ENCODE data around the gene TTC23. TPM values are rescaled to one million over a fixed set of nuclear protein-coding genes. Genes with fewer than 3 reads are reported as not detected.

Gene TTC23
- polyA plus RNA-seq, 2 of the 4 experiments (the other 2 are of a cell fraction) = 7.0 to 16.5 TPM

DNA sequence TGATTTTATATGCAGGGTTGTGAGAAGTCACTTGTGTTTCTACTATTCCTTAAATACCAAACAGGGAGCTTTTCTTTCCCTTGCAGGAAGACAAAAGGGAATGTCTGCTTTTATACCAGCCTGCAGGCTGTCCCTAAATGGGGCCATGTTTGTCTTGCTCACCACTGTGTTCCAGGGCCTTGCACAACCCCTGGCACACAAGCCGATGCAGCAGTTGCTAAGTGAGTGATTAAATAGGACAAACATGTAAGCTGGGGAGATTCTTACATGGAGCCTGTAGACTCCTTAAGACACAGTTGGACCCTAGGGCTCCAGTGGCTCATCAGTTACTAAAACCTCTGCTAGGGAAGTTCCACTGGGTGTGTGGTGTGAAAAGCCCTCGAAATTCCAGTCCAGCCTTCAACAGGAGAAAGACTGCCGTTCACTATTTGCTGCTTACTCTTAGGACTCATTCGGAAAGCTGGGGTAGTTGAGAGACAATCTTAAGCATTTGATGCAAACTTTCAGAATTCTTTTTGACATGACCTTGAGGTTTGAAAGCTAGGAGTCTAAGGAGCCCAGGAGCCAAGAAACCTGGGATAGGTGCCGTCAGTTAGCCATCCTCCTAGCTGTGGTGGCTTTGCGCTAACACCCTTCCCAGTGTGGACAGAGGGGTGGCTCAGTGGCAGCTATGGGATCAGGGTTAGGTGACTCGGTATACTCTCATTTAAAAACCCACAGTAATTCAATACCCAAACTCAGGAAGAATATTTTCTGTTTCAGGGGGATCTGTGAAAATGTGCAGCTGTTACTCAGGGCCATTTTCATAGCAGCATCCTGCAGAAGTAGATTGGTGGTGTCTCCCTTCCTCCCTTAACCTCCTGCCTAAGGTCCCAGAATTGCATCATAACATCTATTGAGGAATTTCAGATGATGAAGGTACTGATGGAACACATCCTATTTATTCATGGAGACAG, 105.4 kb downstream of the TTC23 start:
- WGBS (ENCODE audit: missing lambda C conversion rate) = 81% methylated on average over 7 of the region's 7 CpGs
- POLR2A ChIA-PET = no interaction called here

DNA sequence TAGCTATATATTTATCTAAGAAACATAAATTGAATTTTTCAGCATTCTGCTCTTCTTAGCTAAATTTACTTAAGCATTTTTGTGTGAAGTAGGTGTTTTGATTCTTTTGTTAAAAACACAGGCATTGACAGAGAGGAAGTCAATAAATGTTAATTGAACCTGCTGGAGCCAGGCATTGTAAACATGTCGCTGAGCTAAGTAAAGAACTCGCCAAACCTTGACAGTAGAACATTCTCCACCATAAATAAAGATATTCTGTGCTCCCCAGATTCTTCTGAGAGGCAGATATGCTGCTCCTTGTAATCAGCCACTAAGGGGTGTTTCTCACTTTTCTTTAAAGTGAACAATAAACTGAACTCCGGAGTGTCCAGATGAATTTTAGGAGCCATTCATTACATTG, 106.1 kb downstream of the TTC23 start:
- 77% methylated on average over 3 of the region's 3 CpGs for WGBS (ENCODE audit: missing lambda C conversion rate)
- Histone ChIP-seq H3K9me3 (no peaks in the 10 kb centered on the region), H3K4me1 (no peaks in the 10 kb centered on the region), H3K4me3 (no peak overlapping the region), H3K4me2 (no peak overlapping the region), H3K27ac (no peak overlapping the region)
- ChIA-PET CTCF (interaction anchor here (0.9 to 4.6 kb wide), 11 partner anchors 8 to 70 kb away, joined by 3 to 18 read pairs (median 4); partner anchors contain the start of gene SYNM), POLR2A (no interaction called here)
- DNase-seq (ENCODE audit: low read depth in 1 of 2, low spot score in 1 of 2) (no peak), FAIRE-seq (no peak), ATAC-seq (no peak)
- TF ChIP-seq RFX5 (IDR thresholded peaks at IDR 0.05) (no peak), ESRRA (IDR thresholded peaks at IDR 0.05; ENCODE audit: borderline replicate concordance, low read length) (no peak), HOXB5 (CRISPR knock-in tag; IDR thresholded peaks at IDR 0.05) (no peak), FOSL2 (IDR thresholded peaks at IDR 0.05) (no peak), FOSL2 (CRISPR knock-in tag; IDR thresholded peaks at IDR 0.05) (no peak), FOXS1 (CRISPR knock-in tag; IDR thresholded peaks at IDR 0.05) (no peak), MAFK (IDR thresholded peaks at IDR 0.05; ENCODE audit: partially characterized antibody) (no peak), CHD2 (IDR thresholded peaks at IDR 0.05; ENCODE audit: low read length, partially characterized antibody) (no peak), SREBF2 (IDR thresholded peaks at IDR 0.05) (no peak)

More for the DNA sequence above, 105.4 kb downstream of the TTC23 start:
- TF ChIP-seq POLR2A (IDR thresholded peaks at IDR 0.05; ENCODE audit: low read length) = no peak
- no peak for TF ChIP-seq GATA3 (IDR thresholded peaks at IDR 0.05; ENCODE audit: borderline replicate concordance)
- no peak for TF ChIP-seq BHLHE40 (IDR thresholded peaks at IDR 0.05; ENCODE audit: low read depth, low read length)
- TF ChIP-seq ZC3H11A (IDR thresholded peaks at IDR 0.05) = no peak
- TF ChIP-seq MAZ (IDR thresholded peaks at IDR 0.05; ENCODE audit: borderline replicate concordance, low read depth, low read length) = no peak
- no peak for TF ChIP-seq RARB (CRISPR knock-in tag; IDR thresholded peaks at IDR 0.05)
- TF ChIP-seq CHD2 (IDR thresholded peaks at IDR 0.05; ENCODE audit: low read length, partially characterized antibody) = no peak
- no peak for TF ChIP-seq JUN (IDR thresholded peaks at IDR 0.05)
- TF ChIP-seq JUNB (IDR thresholded peaks at IDR 0.05) = no peak
- TF ChIP-seq SMC3 (IDR thresholded peaks at IDR 0.05) = no peak
- no peak for TF ChIP-seq RAD21 (conservative IDR thresholded peaks at IDR 0.05 in 1 of 2, IDR thresholded peaks at IDR 0.05 in 1 of 2)
- TF ChIP-seq FOXS1 (CRISPR knock-in tag; IDR thresholded peaks at IDR 0.05) = no peak
- TF ChIP-seq EHF (CRISPR knock-in tag; IDR thresholded peaks at IDR 0.05) = no peak
- TF ChIP-seq, protein P1, sequence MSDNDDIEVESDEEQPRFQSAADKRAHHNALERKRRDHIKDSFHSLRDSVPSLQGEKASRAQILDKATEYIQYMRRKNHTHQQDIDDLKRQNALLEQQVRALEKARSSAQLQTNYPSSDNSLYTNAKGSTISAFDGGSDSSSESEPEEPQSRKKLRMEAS (IDR thresholded peaks at IDR 0.05) = no peak
- TF ChIP-seq, protein P2, sequence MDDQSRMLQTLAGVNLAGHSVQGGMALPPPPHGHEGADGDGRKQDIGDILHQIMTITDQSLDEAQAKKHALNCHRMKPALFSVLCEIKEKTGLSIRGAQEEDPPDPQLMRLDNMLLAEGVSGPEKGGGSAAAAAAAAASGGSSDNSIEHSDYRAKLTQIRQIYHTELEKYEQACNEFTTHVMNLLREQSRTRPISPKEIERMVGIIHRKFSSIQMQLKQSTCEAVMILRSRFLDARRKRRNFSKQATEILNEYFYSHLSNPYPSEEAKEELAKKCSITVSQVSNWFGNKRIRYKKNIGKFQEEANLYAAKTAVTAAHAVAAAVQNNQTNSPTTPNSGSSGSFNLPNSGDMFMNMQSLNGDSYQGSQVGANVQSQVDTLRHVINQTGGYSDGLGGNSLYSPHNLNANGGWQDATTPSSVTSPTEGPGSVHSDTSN (IDR thresholded peaks at IDR 0.05) = no peak
- TF ChIP-seq, protein P3, sequence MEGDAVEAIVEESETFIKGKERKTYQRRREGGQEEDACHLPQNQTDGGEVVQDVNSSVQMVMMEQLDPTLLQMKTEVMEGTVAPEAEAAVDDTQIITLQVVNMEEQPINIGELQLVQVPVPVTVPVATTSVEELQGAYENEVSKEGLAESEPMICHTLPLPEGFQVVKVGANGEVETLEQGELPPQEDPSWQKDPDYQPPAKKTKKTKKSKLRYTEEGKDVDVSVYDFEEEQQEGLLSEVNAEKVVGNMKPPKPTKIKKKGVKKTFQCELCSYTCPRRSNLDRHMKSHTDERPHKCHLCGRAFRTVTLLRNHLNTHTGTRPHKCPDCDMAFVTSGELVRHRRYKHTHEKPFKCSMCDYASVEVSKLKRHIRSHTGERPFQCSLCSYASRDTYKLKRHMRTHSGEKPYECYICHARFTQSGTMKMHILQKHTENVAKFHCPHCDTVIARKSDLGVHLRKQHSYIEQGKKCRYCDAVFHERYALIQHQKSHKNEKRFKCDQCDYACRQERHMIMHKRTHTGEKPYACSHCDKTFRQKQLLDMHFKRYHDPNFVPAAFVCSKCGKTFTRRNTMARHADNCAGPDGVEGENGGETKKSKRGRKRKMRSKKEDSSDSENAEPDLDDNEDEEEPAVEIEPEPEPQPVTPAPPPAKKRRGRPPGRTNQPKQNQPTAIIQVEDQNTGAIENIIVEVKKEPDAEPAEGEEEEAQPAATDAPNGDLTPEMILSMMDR (IDR thresholded peaks at IDR 0.05) = no peak
- TF ChIP-seq, protein P4, sequence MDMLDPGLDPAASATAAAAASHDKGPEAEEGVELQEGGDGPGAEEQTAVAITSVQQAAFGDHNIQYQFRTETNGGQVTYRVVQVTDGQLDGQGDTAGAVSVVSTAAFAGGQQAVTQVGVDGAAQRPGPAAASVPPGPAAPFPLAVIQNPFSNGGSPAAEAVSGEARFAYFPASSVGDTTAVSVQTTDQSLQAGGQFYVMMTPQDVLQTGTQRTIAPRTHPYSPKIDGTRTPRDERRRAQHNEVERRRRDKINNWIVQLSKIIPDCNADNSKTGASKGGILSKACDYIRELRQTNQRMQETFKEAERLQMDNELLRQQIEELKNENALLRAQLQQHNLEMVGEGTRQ (IDR thresholded peaks at IDR 0.05) = no peak
- TF ChIP-seq ZNF302 (CRISPR knock-in tag; IDR thresholded peaks at IDR 0.05) = no peak
- ATAC-seq (peak; percentile 12 to 15; a peak in 4 of 6 replicates), DNase-seq (ENCODE audit: low read depth in 1 of 2, low spot score in 1 of 2) (no peak), FAIRE-seq (no peak)
- no peak overlapping the region for H3K4me2 ChIP-seq
- CTCF ChIA-PET = interaction anchor here (0.6 to 4.6 kb wide), 12 partner anchors 8 to 702 kb away, joined by 3 to 18 read pairs (median 3); partner anchors contain the start of gene SYNM
- H3K9me3 ChIP-seq = no peaks in the 10 kb centered on the region
- no peak overlapping the region for H3K4me3 ChIP-seq
- no peak overlapping the region for H3K27ac ChIP-seq
- H3K4me1 ChIP-seq = no peaks in the 10 kb centered on the region

Data from A549 (cell line).